HG03095 (cell line): ENCODE results near the gene FAM171A1.

Experiments
- ATAC-seq: cut with Tn5 transposase; IDR thresholded peaks from one replicate; pipeline ENCODE4 v1.9.1; 2021; ENCODE audit warnings: moderate library complexity; ENCODE audit not compliant: unreplicated experiment

FAM171A1 gene

DNA sequence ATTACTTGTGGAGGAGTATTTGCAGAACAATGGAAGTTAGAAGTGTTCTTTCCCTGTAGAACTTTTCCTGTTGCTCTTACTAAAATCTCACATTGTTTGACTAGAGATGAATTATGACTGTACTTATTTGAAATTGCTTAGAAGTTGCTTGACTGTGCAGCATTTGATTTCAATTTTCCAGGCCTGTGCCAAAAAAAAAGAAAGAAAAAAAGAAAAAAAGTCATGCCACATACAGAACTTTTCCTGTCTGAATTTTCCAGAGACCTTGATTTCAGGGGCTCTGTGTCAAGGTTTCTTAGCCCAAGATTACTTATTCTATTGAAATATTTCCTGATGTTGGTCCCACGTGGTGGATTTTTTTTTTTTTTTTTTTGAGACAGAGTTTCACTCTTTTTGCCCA is 3.5 kb upstream of the FAM171A1 start:
- ATAC-seq = no peak

DNA sequence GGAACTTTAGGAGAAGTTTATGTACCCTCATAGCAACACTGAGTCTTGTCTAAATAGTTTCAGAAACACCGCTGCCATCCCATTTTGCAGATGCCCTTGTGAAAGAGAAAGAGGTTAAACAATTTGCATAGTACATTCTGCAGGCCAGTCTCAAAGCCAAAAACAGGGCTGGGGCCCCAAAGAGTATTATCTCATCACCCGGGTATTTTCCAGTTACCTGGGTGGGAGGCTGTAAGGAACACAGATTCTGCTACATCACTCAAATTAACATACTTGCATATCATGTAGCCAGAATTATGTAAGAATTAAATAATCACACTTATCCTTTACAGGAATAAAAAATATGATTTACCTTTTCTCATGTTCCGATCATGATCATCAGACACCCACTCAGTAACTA is 3.1 kb upstream of the FAM171A1 start:
- ATAC-seq = no peak

DNA sequence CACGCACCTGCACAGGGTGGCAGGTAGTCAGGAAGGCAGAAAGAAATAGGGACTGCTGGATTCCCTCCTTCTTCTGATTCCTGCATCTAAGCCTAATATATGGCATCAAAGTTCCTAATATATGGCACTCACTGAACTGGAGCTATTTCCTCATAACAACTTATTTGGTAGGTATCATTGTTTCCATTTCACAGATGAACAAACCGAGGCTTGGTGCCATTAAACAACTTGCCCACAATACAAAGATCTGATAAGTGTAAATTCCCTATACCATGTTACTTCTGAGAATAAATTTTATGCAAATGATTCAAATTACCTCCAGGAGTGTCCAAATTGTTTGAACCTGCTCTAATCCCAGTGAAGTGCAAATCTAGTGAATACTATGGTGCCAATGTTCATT is 2.1 kb upstream of the FAM171A1 start:
- ATAC-seq = no peak

DNA sequence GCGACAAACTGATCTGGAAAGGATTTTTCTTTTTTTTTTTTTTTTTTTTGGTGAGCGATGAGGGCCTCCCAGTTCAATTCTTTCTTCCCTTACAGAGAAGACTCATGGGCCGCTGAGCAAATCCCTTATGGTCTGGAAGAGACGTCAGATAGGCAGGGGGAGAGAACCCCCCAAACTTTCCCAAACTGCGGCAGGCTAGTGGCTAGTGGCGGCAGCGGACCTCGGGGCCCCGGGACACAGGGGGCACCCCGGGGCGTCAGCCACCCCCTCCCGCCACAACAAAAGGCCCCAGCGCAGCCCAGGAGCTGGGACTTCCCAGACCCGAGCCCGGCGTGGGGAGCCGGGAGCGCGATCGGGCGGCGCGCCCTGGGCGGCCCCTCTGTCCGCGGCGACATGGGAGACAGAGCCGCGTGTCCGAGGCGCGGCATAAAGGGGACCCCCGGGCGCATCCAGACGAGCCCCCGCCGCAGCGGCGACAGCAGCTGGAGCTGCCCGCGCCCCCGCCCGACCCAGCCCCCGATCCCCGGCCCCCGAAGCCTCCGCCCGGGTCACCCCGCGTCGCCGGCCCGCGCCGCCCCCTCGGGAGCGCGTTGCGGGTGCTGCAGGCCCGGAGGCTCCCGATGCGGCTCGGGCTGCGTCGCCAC is 755 bp downstream of the FAM171A1 start:
- no peak for ATAC-seq

DNA sequence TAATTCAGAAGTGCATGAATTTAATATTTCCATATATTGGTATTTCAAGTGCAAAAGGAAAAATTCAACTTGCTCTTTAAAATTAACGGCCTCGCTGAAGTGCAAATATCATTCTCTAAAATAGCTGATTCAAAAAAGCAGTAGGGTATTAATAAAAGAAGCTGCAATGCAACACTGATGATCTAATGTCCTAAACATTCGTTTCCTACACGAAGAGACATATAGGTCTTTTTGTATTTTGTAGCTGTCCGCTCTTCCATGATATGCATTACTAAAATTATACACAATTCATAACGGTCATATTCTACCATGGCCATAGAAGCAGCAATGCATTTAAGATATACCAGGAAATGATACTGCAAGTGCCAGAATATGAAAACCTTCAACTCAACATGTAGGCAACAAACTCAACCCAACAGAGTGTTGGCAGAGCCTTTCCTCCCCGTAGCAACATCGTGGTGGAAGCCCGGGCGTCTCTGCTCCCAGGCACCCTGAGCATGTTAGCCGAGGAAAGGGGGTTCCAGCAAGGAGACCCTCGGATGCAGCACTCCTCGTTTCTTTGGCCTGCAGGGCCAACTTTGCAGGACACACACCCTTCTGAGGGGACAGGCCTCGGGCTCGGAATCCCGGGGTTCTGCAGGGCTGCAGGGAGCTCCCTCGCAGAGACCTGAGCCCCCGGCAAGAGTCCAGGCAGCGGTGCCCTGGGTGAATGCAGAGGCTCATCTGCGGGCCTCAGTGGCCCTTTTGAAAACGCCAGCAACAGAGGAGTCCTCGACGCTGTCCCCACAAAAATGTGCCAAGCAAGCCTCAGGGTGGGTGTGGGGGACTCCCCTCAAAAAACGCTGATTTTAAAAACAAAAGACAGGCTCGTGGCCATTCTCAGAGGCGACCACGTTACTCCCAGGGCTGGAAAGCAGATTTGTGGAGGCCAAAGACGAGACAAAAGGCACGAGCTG is 1.6 kb downstream of the FAM171A1 start:
- no peak for ATAC-seq

DNA sequence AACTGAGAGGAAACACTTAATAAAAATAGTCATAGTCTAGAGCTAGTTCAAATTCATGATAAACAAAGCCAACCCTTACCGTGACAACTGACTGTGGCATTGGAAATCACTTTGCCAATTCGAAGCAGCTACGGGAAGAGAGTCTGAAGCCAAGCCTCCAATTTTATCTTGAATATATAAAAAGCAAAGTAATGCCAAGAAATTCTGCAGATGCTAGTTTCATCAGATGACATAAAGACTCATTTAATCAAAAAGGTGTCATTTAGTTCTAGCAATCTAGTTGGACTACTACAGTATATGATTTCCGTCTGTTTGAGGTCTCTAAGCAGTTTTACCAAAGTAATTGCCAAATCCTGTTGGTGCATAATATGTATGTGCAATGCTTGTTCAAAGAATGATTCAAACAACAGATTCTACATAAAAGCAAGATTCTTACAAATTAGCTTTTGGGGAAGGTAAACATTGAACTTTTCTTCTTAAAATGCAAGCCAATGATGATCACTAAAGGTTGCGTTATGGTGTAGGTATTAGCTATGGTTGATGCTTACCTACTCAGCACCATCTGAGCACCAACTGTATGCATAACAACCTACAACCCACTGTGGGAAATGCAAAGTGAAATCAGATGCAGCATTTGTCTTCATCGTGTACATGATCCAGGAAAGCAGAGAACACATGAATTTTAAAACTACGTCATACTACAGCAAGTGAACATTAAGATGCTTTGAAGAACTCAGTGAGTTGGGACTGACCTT is 2.8 kb downstream of the FAM171A1 start:
- no peak for ATAC-seq

DNA sequence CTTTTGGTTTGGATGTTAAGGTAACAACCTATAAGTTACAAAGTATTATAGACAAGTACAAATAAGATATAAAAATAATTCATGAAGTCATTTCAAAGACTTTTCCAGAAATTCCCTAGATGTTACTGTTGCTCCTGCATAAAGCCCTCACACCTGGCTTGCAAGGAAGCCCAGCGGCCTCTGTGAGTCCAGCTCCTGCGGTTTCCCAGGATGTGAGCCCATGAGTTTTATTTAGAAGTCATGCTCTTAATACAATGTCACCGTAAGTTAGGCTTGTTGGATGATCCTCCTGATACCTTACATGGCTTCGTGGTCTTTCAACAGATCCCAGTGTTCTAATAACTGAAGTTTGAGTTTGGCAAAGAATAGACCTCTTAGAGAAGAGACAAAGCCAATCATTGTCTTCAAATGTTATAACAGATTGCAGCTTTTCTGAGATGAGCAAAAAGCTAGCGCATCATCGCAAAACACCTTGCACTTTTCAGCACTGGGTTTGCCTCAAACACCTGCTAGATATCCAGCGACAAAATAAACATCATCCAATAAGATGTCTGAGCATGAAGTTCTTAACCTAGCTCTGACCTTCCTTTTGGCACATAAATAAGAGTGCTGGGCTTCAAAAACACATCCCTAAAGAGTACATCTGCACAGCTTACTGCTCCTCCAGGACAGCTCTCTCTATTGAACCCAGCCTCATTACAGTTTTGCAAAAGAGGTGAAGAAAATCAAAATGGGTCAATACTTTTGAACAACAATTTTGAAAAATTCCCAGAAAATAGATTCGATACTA is 3.6 kb downstream of the FAM171A1 start:
- no peak for ATAC-seq

DNA sequence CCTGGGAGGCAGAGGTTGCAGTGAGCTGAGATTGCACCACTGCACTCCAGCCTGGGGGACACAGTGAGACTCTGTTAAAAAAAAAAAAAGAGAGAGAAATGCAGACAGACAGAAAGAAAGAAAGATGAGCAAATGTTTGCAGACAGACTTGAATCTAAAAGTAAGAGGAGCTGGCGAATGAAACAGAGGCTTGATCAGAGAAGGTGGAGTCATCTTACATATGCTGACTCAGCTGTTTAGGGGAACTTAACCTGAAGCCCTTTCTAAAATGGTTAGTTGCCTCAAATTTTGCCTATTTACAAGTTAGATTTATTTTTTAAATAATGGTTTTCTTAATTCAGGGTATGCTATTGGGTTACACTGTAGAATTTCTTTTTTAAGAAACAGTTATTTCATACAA is 5.4 kb downstream of the FAM171A1 start:
- no peak for ATAC-seq

DNA sequence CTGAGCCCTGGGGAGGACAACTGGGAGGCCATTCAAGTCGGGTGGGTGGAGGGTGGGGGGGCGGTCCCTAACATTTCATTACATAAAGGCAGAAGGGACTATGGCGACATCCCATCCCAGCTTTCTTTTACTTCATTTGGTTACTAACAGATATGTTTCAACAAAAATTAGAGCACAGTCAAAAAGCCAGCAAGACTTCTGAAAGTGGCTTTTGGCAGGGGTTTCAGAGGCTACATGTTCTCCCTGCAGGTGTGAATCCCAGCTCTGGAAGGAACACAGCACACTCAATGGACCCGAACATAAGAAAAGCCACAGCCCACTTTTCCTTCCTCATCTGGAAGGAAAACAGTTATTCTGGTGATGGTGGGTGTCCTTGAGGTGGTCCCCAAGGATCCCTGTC is 7.1 kb downstream of the FAM171A1 start:
- no peak for ATAC-seq

DNA sequence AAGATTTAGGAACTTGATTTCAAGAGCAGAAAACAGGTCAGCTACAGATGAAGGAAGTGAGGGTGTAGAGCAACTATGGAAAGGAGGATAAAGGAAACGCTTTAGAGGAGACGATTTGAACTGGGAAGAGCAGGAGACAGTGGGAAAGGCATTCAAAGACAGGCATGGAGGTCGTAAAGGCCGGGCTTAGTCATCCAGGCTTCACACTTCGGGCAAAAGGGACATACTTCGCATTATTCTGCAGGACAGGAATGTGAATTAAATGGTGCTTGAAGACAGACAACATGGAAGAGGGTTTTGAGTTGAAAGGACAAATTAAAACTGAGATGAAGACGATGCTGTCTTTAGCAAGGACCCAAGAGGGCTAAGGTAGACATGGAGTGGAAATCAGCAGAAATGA is 8.1 kb downstream of the FAM171A1 start:
- no peak for ATAC-seq

DNA sequence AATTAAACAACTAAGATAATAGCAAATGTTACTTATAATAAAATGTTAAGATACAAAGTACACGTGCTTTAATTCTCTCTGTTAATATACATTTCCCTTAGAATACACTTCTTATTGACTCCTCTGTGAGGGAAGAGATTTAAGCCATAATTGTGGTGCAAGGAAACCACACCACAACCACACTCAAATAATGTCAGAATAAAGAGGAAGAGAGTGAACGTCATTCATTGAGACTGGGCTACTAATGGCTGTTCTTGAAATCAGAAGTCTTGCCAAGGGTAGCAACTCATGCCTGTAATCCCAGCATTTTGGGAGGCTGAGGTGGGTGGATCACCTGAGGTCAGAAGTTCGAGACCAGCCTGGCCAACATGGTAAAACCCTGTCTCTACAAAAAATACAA is 10.0 kb downstream of the FAM171A1 start:
- no peak for ATAC-seq

DNA sequence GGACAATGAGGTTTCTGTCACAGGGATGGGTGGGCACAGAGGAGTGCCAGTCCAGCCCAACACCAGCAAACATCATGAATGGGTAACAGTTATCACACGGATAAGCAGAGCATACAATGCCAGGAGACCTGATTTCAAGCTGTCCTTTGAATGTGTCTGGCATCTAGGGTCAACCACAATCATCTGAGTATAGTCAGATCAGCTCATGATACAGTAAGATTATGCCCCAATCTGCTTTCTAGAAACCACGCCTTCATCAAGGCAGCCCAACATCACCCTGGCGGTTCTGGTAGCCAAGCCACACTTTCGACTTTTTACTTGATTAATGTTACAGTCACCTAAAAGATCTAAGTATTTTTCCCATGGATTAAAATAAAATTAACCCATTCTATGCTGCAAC is 10.5 kb downstream of the FAM171A1 start:
- no peak for ATAC-seq

DNA sequence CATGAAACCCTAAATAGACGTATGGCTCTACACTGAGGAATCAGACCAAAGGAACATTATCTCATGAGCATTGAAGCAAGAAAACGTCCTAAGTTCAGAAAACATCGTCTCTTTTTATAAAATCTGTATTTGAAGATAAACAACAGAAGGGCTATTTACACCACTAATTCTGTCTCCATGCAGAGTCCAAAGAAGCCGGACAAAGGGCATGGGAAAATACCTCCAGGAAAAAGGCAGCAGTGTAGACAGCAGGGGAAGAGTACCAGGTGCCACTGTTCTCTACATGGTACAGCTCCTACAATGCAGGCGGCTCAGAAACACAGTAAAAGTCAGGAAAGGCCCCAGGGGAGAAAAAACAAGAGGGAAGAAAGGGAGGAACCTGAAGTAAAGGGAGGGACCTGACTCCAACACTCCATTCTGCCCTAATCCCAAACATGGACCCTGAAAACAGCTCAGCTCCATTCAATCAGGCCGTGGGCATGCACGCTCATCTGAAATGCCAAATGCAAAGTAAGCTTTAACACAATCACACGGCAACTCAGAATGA is 17.5 kb downstream of the FAM171A1 start:
- ATAC-seq = no peak

DNA sequence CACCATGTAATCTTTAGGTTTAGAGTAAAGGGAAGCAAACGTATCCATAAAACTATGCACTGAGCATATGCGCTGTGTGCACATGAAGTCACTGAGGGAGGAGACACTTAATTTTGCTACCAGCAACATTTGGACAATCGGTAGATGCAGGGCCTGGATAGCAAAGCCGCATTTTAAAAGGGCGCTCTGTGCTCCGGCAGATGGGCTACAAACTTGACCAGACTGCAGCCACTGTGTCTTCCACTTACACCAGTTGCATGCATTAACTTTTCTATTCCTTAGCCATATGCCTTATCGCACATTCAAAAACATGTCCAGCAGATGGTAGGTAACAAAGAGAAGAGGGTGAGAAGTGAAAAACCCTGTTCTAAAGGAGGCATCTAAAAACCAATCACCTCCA is 18.3 kb downstream of the FAM171A1 start:
- no peak for ATAC-seq

DNA sequence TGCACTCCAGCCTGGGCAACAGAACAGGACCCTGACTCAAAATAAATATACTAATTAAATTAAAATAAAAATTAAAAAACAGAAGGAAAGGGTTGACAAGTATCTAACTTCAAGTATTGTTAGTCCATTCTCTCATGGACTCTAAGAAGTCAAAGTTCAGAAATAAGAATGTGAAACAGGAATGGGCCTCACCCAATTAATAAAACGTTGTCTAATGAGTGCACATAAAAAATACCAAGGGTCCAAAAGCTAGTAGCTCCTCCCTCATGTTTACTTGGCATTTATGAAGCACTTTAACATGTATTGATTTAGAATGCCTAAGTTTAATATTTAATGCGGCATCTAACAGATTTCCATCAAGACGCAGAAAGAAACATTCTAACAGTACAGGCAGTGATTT is 18.9 kb downstream of the FAM171A1 start:
- ATAC-seq = no peak

DNA sequence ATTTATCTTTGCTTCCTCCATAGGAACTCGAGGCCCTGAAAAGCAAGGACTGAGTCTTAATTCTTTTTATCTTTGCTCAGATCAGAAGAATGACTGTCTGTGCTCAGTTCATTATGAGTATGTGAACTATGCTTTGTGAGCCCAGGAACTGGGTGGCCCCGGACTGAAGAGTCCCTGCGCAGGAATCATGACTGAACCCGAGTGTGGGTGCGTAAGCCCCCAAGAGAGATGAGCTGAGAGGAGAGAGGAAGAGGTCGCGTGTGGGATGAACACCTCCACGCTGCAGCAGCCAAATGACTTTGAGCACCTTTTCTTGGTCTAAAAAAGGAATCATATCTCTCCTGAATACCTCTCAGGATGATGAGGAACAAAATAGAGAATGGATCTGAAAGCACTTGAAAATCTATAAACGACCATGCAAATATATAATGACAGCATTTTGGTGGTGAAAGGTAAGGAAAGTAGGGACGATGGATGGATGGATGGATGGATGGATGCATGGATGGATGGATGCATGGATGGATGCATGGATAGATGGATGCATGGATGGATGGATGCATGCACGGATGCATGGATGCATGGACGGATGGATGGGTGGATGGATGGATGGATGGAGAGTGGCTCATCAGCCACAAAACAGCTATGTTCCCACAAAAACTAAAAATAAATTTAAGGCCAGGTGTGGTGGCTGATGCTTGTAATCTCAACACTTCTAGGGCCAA is 19.8 kb downstream of the FAM171A1 start:
- no peak for ATAC-seq

DNA sequence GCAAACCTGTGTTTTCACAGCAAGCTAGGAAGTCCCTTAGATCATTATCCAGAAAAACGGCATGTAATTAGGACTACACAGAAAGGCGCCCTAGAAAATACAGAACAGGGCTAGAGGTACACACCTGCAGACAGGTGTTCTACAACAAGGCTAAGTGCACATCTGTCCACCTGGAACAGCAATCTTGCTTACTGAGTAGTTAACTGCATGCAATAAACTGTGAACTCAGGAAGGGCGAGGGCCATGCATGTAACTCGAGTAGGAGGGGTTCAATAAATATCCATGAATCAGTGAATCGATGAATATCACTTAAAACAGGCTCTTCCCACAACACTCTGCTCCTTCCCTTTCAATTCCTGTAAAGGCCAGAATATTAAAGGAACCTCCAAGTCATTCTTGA is 22.0 kb downstream of the FAM171A1 start:
- no peak for ATAC-seq

DNA sequence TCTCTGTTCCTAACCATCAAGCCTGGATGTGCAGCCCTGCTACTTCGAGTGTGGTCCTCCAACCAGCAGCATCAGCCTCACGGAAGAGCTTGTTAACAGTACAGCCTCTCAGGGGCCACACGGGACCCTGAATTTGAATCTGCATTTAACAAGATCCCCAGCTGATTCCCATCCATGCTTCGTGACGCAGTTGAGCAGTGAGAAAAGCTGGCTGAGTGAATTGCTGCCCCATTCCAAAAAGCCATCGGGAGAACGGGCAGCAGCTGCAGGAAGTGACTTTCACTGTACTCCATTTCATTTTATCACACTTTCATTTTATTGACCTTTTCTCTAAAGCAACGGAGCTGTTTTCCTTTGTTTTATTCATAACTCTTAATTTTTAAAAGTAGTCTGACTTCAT is 22.5 kb downstream of the FAM171A1 start:
- ATAC-seq = no peak

DNA sequence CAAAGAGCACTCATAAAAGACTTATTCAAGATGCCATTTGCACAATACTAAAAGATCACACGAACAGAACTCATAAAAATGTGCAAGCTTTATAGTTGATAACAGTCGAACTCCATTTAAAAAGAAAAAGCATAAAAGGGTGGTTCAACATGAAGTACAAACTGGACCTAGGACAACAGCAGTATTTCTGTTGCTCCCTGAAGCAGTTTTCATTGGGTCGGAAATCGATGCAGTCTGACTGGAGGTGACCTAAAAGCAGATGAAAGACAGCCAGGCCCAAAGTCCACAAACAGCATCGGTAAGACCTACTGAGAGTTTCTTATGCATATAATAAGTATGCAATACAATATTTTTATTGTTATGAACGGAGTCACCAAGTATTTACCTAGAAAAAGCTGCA is 23.9 kb downstream of the FAM171A1 start:
- no peak for ATAC-seq
